Ishikawa (cell line): ENCODE results near the gene TMEM208.

ENCODE experiments used
- CREB1 ChIP-seq: IDR thresholded peaks from 2 replicates; pipeline ENCODE4 v1.6.1; 2012; ENCODE audit warnings: low read depth
- EP300 ChIP-seq: IDR thresholded peaks from 2 replicates; pipeline ENCODE4 v1.6.1; 2012; ENCODE audit warnings: borderline replicate concordance
- NFIC ChIP-seq: IDR thresholded peaks from 2 replicates; pipeline ENCODE4 v1.6.1; 2012
- RAD21 ChIP-seq: IDR thresholded peaks from 2 replicates; pipeline ENCODE4 v1.6.1; 2012; ENCODE audit warnings: low read depth
- TAF1 ChIP-seq: IDR thresholded peaks from 2 replicates; pipeline ENCODE4 v1.6.1; 2012; ENCODE audit warnings: low read depth, mild to moderate bottlenecking
- TCF12 ChIP-seq: IDR thresholded peaks from 2 replicates; pipeline ENCODE4 v1.6.1; 2012; ENCODE audit warnings: low read depth
- TEAD4 ChIP-seq: IDR thresholded peaks from 2 replicates; pipeline ENCODE4 v1.6.1; 2012
- USF1 ChIP-seq: IDR thresholded peaks from 2 replicates; pipeline ENCODE4 v1.6.1; 2012
- YY1 ChIP-seq: IDR thresholded peaks from 2 replicates; pipeline ENCODE4 v1.6.1; 2012; ENCODE audit warnings: low read depth
- ZBTB7A ChIP-seq: IDR thresholded peaks from 2 replicates; pipeline ENCODE4 v1.6.1; 2012; ENCODE audit warnings: low read depth
- TF ChIP-seq, protein P1 (sequence below): IDR thresholded peaks from 2 replicates; pipeline ENCODE4 v1.6.1; 2012; ENCODE audit warnings: low read depth, mild to moderate bottlenecking
- TF ChIP-seq, protein P2 (sequence below): IDR thresholded peaks from 2 replicates; pipeline ENCODE4 v1.6.1; 2012

DNA sequence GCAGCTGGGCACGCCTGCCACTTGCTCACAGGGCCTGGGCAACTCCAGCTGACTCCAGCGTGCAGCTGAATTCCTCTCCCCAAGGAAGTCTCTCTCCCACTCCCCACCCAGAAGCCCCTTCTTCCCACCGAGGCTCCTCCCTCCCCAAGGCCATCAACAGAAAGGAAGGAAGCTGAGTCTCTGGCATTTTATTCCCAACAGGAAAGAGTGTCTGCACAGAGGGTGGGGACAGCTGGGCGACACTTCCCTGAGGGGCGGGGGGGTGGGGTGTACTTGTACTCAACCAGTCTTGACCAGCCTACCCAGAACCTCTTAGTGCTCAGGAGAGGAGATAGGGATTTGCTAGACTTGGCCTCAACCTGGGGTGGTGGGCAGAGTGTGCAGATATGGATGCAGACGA, 36.9 kb upstream of the TMEM208 start, which contains the start of gene EXOC3L1:
- TF ChIP-seq EP300 (no peak), ZBTB7A (no peak), USF1 (no peak), RAD21 (no peak), CREB1 (no peak), YY1 (no peak), TEAD4 (no peak), TCF12 (no peak), TAF1 (no peak), NFIC (no peak)
- TF ChIP-seq, protein P1, sequence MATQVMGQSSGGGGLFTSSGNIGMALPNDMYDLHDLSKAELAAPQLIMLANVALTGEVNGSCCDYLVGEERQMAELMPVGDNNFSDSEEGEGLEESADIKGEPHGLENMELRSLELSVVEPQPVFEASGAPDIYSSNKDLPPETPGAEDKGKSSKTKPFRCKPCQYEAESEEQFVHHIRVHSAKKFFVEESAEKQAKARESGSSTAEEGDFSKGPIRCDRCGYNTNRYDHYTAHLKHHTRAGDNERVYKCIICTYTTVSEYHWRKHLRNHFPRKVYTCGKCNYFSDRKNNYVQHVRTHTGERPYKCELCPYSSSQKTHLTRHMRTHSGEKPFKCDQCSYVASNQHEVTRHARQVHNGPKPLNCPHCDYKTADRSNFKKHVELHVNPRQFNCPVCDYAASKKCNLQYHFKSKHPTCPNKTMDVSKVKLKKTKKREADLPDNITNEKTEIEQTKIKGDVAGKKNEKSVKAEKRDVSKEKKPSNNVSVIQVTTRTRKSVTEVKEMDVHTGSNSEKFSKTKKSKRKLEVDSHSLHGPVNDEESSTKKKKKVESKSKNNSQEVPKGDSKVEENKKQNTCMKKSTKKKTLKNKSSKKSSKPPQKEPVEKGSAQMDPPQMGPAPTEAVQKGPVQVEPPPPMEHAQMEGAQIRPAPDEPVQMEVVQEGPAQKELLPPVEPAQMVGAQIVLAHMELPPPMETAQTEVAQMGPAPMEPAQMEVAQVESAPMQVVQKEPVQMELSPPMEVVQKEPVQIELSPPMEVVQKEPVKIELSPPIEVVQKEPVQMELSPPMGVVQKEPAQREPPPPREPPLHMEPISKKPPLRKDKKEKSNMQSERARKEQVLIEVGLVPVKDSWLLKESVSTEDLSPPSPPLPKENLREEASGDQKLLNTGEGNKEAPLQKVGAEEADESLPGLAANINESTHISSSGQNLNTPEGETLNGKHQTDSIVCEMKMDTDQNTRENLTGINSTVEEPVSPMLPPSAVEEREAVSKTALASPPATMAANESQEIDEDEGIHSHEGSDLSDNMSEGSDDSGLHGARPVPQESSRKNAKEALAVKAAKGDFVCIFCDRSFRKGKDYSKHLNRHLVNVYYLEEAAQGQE: no peak
- TF ChIP-seq, protein P2, sequence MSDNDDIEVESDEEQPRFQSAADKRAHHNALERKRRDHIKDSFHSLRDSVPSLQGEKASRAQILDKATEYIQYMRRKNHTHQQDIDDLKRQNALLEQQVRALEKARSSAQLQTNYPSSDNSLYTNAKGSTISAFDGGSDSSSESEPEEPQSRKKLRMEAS: no peak
